OCI-LY3 (cell line): ENCODE data around the gene FGL2.

Experiments used
- EZH2phosphoT487 ChIP-seq: fragments of 200-600 bp; shearing (Covaris generic); IDR thresholded peaks from 2 replicates; pipeline ENCODE4 v1.6.1; 2018; ENCODE audit warnings: antibody characterized with exemption, mixed run types, low read depth
- TF ChIP-seq, protein P1 (sequence below): fragments of 200-600, 300-600 bp; sonication (generic); IDR thresholded peaks from 2 replicates; pipeline ENCODE4 v1.5.1; 2014; ENCODE audit warnings: antibody characterized with exemption, low read length, low read depth

DNA sequence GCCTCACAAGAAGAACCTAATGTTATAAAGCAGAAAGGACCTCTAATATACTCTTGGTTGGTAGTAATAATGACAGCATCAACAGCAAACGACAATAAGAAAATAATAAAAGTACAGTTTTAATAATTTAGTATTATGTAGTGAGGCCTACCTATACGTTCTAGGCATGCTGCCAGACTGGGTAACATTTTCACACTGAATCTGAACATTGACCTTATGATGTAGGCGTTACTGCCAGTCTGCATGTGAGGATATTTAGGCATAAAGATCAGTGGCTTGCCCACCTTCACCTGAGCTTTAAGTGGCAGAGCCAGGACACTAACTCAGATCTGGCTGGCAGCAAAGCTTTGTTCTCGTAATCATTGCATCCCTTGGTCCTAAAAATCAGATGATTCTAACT, 2.5 kb downstream of the FGL2 start:
- no peak for TF ChIP-seq EZH2phosphoT487
- TF ChIP-seq, protein P1, sequence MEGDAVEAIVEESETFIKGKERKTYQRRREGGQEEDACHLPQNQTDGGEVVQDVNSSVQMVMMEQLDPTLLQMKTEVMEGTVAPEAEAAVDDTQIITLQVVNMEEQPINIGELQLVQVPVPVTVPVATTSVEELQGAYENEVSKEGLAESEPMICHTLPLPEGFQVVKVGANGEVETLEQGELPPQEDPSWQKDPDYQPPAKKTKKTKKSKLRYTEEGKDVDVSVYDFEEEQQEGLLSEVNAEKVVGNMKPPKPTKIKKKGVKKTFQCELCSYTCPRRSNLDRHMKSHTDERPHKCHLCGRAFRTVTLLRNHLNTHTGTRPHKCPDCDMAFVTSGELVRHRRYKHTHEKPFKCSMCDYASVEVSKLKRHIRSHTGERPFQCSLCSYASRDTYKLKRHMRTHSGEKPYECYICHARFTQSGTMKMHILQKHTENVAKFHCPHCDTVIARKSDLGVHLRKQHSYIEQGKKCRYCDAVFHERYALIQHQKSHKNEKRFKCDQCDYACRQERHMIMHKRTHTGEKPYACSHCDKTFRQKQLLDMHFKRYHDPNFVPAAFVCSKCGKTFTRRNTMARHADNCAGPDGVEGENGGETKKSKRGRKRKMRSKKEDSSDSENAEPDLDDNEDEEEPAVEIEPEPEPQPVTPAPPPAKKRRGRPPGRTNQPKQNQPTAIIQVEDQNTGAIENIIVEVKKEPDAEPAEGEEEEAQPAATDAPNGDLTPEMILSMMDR = no peak
